T-helper 1 cell treated with Interleukin-12 subunit alpha and Interleukin-12 subunit beta and Interleukin-4 antibody, amounts not matched to agents 30 μg/mL and 1 μg/mL, for 36 hours (primary cell): ENCODE measurements around the gene SDS.

Experiments
- H3K27ac Mint-ChIP-seq: one replicate; pipeline ENCODE4 v1.8.0; 2021; ENCODE audit warnings: mild to moderate bottlenecking, mixed read lengths
- H3K27me3 Mint-ChIP-seq: one replicate; pipeline ENCODE4 v1.8.0; 2021; ENCODE audit warnings: low read depth, mixed read lengths
- H3K36me3 Mint-ChIP-seq: one replicate; pipeline ENCODE4 v1.8.0; 2021; ENCODE audit warnings: low read depth, mixed read lengths
- H3K4me1 Mint-ChIP-seq: one replicate; pipeline ENCODE4 v1.8.0; 2021; ENCODE audit warnings: low read depth, mixed read lengths
- H3K4me3 Mint-ChIP-seq: one replicate; pipeline ENCODE4 v1.8.0; 2021; ENCODE audit warnings: mild to moderate bottlenecking, moderate library complexity, mixed read lengths
- H3K9me3 Mint-ChIP-seq: one replicate; pipeline ENCODE4 v1.8.0; 2021; ENCODE audit warnings: mixed read lengths

SDS gene

DNA sequence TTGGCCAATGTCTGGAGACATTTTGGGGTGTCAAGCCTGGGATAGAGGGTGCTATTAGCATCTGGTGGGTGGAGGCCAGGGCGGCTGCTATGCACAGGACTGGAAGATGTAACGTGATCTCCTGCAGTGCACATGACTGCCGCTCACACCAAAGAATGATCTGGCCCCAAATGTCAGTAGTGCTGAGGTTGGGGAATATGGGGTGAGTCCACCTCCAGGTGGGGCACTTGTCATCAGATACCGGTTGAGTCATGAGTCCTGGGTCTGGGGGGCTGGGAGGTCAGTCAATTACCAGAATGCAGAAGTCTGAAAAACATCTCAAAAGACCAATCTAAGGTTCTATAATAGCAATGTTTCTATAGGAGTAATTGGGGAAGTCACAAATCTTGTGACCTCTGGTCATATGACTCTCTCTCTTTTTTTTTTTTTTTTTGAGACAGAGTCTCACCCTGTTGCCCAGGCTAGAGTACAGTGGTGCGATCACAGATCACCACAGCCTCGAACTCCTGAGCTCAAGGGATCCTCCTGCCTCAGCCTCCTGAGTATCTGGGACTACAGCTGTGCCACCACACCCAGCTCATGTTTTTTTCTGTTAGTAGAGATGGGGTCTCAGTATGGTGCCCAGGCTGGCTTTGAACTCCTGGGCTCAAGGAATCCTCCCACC lies 12.5 kb upstream of the SDS start:
- Mint-ChIP-seq H3K27ac (no peak overlapping the region), H3K9me3 (no peaks in the 10 kb centered on the region), H3K36me3 (no peaks in the 10 kb centered on the region), H3K27me3 (peaks cover 4% of the 10 kb centered on the region), H3K4me1 (no peaks in the 10 kb centered on the region), H3K4me3 (no peak overlapping the region)

DNA sequence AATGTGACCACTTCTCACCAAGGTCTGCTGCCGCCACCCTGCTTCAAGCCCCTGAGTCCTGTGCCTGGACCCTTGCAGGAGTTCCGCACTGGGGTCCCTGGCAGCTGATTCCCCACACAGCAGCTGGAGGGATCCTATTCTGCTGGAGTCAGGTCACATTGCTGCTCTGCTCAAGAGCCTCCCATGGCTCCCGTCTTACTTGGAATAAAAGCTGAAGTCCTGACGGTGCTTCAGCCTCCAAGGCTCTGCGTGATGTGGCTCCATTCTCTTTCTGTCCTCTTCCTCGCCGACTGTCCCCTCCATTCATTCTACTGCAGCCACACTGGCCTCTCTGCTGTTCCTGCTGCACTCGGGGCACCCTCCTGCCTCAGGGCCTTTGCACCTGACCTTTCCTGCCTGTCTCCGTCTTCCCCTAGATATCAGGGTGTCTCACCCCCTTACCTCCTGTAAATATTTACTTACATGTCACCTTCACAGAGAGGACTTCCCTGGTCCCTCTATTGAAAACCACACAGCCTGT lies 10.9 kb upstream of the SDS start:
- Mint-ChIP-seq H3K9me3 (no peaks in the 10 kb centered on the region), H3K4me1 (no peaks in the 10 kb centered on the region), H3K27ac (no peak overlapping the region), H3K4me3 (no peak overlapping the region), H3K27me3 (peaks cover 4% of the 10 kb centered on the region), H3K36me3 (no peaks in the 10 kb centered on the region)

DNA sequence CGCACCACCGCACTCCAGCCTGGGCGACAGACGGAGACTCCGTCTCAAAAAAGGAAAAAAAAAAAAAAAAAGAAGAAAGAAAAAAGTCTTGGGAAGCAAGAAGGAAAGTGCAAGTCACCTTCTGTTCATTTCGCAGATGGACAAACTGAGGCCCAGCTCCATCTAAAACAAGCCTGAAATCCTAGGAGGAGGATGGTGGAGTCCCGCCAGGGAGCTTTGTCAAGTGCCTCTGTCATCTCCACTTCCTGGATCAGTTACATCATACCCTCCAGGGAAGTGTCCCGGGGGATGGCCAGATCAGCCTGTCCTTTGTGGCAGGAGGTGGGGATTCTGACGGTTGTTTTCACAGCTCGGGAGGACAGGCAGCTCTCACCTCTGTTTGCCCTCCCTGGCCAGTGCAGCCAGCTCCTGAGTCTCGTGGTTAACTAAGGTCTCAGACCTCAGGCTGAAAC lies 9.8 kb upstream of the SDS start:
- Mint-ChIP-seq H3K27me3 (peaks cover 4% of the 10 kb centered on the region), H3K4me1 (no peaks in the 10 kb centered on the region), H3K9me3 (no peaks in the 10 kb centered on the region), H3K36me3 (no peaks in the 10 kb centered on the region), H3K4me3 (no peak overlapping the region), H3K27ac (no peak overlapping the region)

DNA sequence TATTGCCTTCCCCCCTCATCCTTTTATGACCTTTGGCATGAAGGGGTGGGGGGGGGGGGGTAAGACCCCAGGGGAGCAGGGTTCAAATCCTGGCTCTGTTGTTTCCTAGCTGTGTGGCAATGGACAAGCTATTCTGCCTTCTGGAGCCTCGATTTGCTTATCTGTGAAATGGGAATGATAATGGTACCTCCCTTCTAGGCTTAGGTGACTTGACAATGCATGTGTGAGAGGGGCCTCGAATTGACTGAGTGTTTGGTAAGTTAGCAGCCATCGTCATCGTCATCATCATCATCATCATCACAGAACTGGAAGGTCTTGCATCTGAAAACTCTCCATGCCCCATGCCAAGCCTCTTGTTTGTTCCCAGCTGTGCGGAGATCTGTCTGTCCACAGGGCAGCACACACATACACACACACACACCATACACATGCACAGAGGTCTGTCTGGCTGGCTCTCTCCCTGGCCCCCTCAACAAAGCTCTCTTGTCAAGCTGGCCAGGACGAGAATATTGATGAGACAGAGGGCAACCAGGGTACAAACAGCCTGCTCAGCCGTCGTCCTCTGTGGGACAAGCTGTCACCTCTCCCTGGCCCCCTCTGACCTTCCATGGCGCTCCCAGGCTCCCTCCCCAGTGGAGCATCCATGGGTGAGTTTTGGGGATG lies 5.9 kb upstream of the SDS start:
- Mint-ChIP-seq H3K9me3 (no peaks in the 10 kb centered on the region), H3K4me1 (no peaks in the 10 kb centered on the region), H3K36me3 (no peaks in the 10 kb centered on the region), H3K4me3 (no peak overlapping the region), H3K27ac (no peak overlapping the region), H3K27me3 (peaks cover 18% of the 10 kb centered on the region)

DNA sequence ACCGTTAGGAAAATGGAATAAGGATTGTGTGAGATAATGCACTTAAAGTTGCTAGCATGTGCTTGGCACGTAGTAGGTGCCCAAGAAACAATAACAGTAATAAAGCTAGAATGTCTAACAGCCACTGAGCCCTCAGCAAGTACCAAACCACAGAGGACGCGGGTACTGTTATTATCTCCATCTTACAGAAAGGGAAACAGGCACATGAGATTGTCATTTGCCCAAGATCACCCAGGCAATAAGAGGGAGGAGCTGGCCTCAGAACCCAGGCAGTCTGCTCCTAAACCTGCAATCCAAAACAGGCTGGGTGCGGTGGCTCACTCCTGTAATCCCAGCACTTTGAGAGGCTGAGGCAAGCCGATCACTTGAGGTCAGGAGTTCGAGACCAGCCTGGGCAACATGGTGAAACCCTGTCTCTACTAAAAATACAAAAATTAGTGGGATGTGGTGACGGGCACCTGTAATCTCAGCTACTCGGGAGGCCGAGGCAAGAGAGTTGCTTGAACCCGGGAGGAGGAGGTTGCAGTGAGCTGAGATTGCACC lies 5.1 kb upstream of the SDS start:
- peaks cover 23% of the 10 kb centered on the region for H3K27me3 Mint-ChIP-seq
- H3K4me3 Mint-ChIP-seq = no peak overlapping the region
- no peaks in the 10 kb centered on the region for H3K36me3 Mint-ChIP-seq
- H3K4me1 Mint-ChIP-seq = no peaks in the 10 kb centered on the region
- H3K27ac Mint-ChIP-seq = no peak overlapping the region
- no peaks in the 10 kb centered on the region for H3K9me3 Mint-ChIP-seq

DNA sequence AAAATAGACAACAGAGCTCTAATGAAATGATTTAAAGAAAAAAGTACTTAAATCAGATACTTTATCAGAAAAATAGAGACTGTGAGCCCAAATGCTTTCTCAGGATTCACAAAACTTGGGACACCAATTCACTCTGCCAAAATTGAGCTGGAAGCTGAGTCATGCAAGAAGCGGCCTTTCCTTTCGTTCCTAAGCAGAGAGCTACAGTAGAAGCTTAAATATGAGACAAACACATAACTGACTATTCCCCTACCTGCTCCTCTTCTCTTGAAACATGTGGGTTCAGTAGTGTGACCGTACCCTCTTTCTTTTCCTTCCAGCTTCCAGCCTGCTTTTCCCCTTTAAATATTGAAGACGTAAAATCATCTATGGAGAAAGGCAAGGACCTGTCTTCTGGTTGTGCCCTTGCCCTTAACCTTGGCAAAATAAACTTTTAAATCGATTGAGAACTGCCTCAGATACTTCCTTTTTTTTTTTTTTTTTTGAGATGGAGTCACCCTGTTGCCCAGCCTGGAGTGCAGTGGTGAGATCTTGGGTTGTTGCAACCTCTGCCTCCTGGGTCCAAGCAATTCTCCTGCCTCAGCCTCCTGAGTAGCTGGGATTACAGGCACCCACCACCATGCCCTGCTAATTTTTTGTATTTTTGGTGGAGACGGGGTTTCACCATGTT lies 4.4 kb upstream of the SDS start:
- Mint-ChIP-seq H3K4me3 (no peak overlapping the region), H3K27ac (no peak overlapping the region)

DNA sequence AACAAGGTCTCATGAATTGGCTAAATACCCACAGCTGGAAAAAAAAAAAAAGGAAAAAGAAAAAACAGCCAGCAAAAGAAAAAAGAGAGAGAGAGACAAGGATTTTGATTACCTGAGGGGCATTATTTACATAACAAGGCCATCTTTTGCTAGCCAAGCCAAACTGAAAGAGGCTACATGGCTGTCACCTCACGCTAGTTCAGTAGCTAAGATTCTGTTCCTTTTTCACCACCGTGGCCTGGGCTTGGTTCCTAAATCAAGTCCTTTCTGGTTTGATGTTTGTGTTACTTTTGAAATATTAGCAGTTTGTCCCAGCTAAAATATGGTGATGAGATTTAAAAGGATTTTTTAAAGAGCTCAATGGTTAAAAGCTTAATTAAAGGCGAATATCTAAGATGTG lies 2.0 kb upstream of the SDS start:
- Mint-ChIP-seq H3K27me3 (peaks cover 24% of the 10 kb centered on the region), H3K36me3 (no peaks in the 10 kb centered on the region), H3K9me3 (no peaks in the 10 kb centered on the region), H3K4me3 (no peak overlapping the region), H3K4me1 (no peaks in the 10 kb centered on the region), H3K27ac (no peak overlapping the region)

More for the DNA sequence above, 4.4 kb upstream of the SDS start:
- Mint-ChIP-seq H3K36me3 (no peaks in the 10 kb centered on the region), H3K9me3 (no peaks in the 10 kb centered on the region), H3K4me1 (no peaks in the 10 kb centered on the region), H3K27me3 (peaks cover 24% of the 10 kb centered on the region)

DNA sequence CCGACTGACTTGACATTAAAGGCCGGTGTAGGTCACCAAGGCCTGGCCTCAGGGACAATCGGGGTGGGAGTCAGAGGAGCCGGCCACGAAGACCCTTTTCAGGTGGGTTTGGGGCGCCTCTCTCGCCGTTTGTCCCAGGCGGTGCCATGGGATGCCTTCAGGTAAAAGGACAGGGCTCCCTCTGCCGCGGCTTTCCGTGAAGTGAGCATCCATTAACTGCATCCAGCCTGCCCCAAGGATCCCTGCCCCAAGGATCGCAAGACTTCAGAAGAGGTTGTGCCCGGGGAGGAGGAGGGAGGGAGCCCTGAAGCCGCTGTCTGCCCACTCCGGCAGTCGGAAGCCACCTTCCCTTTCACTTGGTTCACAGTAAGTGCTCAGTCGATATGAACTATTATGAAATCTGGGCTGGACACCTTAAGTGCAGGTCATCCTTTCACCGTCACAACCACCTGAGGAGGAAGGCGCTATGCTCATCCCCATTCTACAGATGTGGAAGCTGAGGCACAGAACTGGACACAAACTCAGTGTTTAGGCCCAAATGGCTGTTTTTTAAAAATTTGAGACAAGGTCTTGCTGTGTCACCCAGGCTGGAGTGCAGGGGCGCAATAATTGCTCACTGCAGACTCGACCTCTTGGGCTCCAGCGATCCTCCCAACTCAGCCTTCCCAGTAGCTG lies 964 bp downstream of the SDS start:
- H3K36me3 Mint-ChIP-seq = no peaks in the 10 kb centered on the region
- H3K9me3 Mint-ChIP-seq = no peaks in the 10 kb centered on the region
- no peak overlapping the region for H3K27ac Mint-ChIP-seq
- H3K27me3 Mint-ChIP-seq = peaks cover 24% of the 10 kb centered on the region
- H3K4me3 Mint-ChIP-seq = no peak overlapping the region
- H3K4me1 Mint-ChIP-seq = no peaks in the 10 kb centered on the region

DNA sequence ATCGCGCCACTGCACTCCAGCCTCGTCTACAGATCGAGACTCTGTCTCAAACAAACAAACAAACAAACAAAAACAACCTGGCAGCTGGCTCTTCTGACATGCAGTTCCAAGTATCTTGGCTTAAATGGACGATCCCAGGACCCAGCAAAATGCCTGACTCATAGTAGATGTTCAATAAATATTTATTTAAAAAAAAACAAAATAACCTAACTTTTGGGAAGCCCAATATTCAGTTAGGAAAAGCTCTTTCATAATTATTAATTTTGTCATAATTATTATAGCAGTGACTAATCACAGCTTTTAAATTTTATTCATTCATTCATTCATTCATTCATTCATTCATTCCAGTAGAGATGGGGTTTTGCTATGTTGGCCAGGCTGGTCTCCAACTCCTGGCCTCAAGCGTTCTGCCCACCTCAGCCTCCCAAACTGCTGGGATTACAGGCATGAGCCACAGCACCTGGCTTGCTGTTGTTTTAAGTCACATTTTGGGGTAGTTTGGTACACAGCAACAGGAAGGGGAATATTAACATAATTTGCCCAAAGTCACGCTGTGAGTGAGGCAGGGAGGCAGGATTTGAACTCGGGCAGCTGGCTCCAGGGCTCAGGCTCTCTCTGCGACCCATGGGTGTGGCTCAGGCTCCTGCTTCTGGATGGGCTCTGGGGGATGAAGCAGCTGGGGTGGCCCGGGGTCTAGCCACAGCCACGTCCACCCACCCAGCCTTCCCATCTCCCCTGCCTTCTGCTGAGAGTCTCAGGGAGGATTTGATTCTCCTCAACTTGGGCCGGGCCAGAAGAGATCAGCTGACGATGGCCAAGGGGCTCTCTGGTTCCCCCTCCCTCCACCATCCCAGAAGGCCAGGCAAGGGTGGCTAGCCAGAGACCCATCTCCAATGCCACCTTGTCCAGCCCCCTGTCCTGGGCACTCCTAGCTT lies 2.4 kb downstream of the SDS start:
- H3K27ac Mint-ChIP-seq = no peak overlapping the region

DNA sequence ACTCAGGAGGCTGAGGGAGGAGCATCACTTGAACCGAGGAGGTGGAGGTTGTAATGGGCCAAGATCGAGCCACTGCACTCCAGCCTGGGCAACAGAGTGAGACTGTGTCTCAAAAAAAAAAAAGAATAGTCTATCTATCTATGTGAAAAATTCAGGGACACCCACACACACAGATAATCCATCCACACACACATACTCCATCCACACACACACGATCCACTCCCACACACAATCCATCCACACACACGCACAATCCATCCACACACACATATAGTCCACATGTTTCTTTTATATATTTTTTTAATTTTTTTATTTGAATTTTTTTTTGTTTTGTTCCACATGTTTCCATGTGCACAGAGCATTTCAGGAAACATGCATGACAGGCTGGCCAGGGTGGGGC lies 3.3 kb downstream of the SDS start:
- Mint-ChIP-seq H3K4me1 (no peaks in the 10 kb centered on the region), H3K4me3 (no peak overlapping the region), H3K27me3 (peaks cover 11% of the 10 kb centered on the region), H3K9me3 (no peaks in the 10 kb centered on the region), H3K27ac (no peak overlapping the region), H3K36me3 (no peaks in the 10 kb centered on the region)

More for the DNA sequence above, 2.4 kb downstream of the SDS start:
- H3K36me3 Mint-ChIP-seq = no peaks in the 10 kb centered on the region
- no peaks in the 10 kb centered on the region for H3K4me1 Mint-ChIP-seq
- no peak overlapping the region for H3K4me3 Mint-ChIP-seq
- H3K9me3 Mint-ChIP-seq = no peaks in the 10 kb centered on the region
- H3K27me3 Mint-ChIP-seq = peaks cover 21% of the 10 kb centered on the region

DNA sequence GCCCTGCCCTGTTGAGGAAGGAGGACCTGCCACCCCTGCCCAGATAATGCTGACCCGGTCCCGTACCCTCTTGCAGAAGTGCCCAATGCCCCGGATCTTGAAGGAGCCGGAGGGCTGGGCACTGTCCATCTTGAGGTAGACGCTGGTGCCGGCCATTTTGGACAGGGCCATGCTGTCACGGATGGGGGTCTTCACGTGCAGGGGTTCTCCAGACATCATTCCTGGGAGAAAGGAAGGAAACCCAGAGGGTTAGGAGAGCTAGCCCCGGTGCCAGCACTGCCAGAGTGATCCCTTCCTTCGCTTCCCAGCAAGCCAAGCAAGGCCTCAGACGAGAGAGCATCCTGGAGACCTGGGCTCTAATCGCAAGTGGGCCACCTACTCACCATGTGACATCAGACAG lies 4.2 kb downstream of the SDS start:
- no peaks in the 10 kb centered on the region for H3K36me3 Mint-ChIP-seq
- H3K4me1 Mint-ChIP-seq = no peaks in the 10 kb centered on the region
- no peak overlapping the region for H3K4me3 Mint-ChIP-seq
- H3K27ac Mint-ChIP-seq = no peak overlapping the region
- H3K9me3 Mint-ChIP-seq = no peaks in the 10 kb centered on the region
- H3K27me3 Mint-ChIP-seq = peaks cover 5% of the 10 kb centered on the region

DNA sequence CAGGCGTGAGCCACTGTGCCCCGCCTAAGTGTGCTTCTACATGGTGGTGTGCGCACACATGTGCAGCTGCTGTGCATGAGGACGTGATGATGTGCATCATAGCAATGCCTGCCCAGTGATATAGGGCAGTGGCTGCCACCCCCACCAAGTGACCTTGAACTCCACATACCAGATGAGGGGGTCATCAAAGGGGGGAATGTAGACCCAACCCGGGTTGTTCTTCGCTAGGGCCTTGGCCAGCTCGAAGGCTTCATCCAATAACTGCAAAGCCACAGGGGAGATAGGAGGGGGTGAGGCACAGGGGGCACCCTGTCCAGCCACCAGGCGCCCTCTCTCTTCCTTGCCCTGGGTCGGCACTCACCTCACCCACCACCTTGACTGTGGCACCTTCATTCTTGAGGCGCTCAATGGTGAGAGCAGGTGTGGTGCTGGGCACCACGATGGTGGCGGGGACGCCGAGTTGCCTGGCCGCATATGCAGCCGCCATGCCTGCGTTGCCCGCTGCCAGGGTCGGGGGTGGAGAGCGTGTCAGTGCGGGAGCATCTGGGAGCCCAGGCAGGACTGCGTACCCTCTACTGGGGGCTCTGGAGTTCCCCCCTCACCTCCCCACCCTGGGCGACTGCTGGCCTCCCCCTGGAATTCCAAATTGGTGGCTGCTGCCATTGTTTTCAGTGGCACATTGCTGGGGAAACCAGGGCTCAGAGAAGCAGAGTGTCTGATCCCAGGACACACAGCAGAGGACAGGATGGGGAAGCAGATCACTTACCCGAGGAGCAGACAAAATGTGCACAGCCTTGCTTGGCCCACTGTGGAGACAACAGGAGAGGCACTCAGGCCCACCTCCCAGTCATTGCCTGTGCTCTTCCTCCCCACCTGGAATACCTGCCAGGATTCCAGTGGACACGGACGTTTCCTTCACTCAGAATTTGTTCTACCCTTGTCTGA lies 5.1 kb downstream of the SDS start:
- H3K9me3 Mint-ChIP-seq = no peaks in the 10 kb centered on the region
- no peak overlapping the region for H3K27ac Mint-ChIP-seq
- no peaks in the 10 kb centered on the region for H3K4me1 Mint-ChIP-seq
- H3K36me3 Mint-ChIP-seq = no peaks in the 10 kb centered on the region
- no peaks in the 10 kb centered on the region for H3K27me3 Mint-ChIP-seq
- no peak overlapping the region for H3K4me3 Mint-ChIP-seq
